ENCODE results near the gene AKAP13.

Gene AKAP13

GRCh38 chr15:85782064-85782463, 401.7 kb downstream of the AKAP13 start:
- Histone ChIP-seq H3K4me2 (ENCODE audit: low read length) (no peak overlapping the region), H2AFZ (no peak overlapping the region), H3K36me3 (ENCODE audit: control insufficient read depth, insufficient read depth, low read length) (no peaks in the 10 kb centered on the region), H3K79me2 (peaks cover 20% of the 10 kb centered on the region), H3K9ac (no peak overlapping the region), H3K9me3 (ENCODE audit: control insufficient read depth, low read length) (no peaks in the 10 kb centered on the region), H3K4me1 (peaks cover 10% of the 10 kb centered on the region), H3K4me3 (ENCODE audit: low read depth, low read length) (no peak overlapping the region), H3K27me3 (ENCODE audit: control insufficient read depth, insufficient read depth, low read length) (no peaks in the 10 kb centered on the region), H3K27ac (no peak overlapping the region)
- no peak for TF ChIP-seq CTCF (IDR thresholded peaks at IDR 0.05)

GRCh38 chr15:85785887-85786780, 405.7 kb downstream of the AKAP13 start:
- Histone ChIP-seq H3K36me3 (ENCODE audit: control insufficient read depth, insufficient read depth, low read length) (no peaks in the 10 kb centered on the region), H3K4me2 (ENCODE audit: low read length) (no peak overlapping the region), H3K27me3 (ENCODE audit: control insufficient read depth, insufficient read depth, low read length) (no peaks in the 10 kb centered on the region), H2AFZ (peak overlapping the region; percentile 58), H3K4me3 (ENCODE audit: low read depth, low read length) (no peak overlapping the region), H3K9me3 (ENCODE audit: control insufficient read depth, low read length) (no peaks in the 10 kb centered on the region), H3K27ac (peak overlapping the region; percentile 73), H3K79me2 (peaks cover 10% of the 10 kb centered on the region), H3K9ac (no peak overlapping the region), H3K4me1 (peaks cover 10% of the 10 kb centered on the region)
- TF ChIP-seq CTCF (IDR thresholded peaks at IDR 0.05), result no peak

GRCh38 chr15:85786781-85787114, 406.3 kb downstream of the AKAP13 start:
- Histone ChIP-seq H3K9ac (no peak overlapping the region), H2AFZ (peak overlapping the region; percentile 58), H3K4me3 (ENCODE audit: low read depth, low read length) (no peak overlapping the region), H3K9me3 (ENCODE audit: control insufficient read depth, low read length) (no peaks in the 10 kb centered on the region), H3K27me3 (ENCODE audit: control insufficient read depth, insufficient read depth, low read length) (no peaks in the 10 kb centered on the region), H3K27ac (peak overlapping the region; percentile 73), H3K4me2 (ENCODE audit: low read length) (no peak overlapping the region), H3K4me1 (peaks cover 10% of the 10 kb centered on the region), H3K36me3 (ENCODE audit: control insufficient read depth, insufficient read depth, low read length) (no peaks in the 10 kb centered on the region), H3K79me2 (peaks cover 10% of the 10 kb centered on the region)
- no peak for TF ChIP-seq CTCF (IDR thresholded peaks at IDR 0.05)

GRCh38 chr15:85788771-85789495, 408.5 kb downstream of the AKAP13 start:
- Histone ChIP-seq H3K79me2 (peaks cover 5% of the 10 kb centered on the region), H3K27me3 (ENCODE audit: control insufficient read depth, insufficient read depth, low read length) (no peaks in the 10 kb centered on the region), H3K9me3 (ENCODE audit: control insufficient read depth, low read length) (no peaks in the 10 kb centered on the region), H3K9ac (no peak overlapping the region), H3K27ac (no peak overlapping the region), H3K4me2 (ENCODE audit: low read length) (no peak overlapping the region), H2AFZ (no peak overlapping the region), H3K36me3 (ENCODE audit: control insufficient read depth, insufficient read depth, low read length) (no peaks in the 10 kb centered on the region), H3K4me3 (ENCODE audit: low read depth, low read length) (no peak overlapping the region), H3K4me1 (peaks cover 10% of the 10 kb centered on the region)
- no peak for TF ChIP-seq CTCF (IDR thresholded peaks at IDR 0.05)

Measured in parathyroid adenoma (tissue), 2 donors.